H7 (cell line): ENCODE measurements around the gene PLGRKT. TPM values are rescaled to one million over a fixed set of nuclear protein-coding genes. Genes with fewer than 3 reads are reported as not detected.
"Not testable (repeated sequence)": the region's sequence is repeated elsewhere in the genome, so short reads cannot be mapped to it uniquely, and the experiment has no call there.

ENCODE experiments used
- DNase-seq: peaks from one replicate; pipeline ENCODE4 v3.0.0; 2012
- H3K27me3 ChIP-seq: 2 replicates; pipeline ENCODE4 v1.6.0; 2011; ENCODE audit warnings: mild to moderate bottlenecking, low read length; ENCODE audit not compliant: control insufficient read depth, insufficient read depth
- H3K36me3 ChIP-seq: replicated peaks from 2 replicates; pipeline ENCODE4 v1.5.1; 2011; ENCODE audit warnings: low read length; ENCODE audit not compliant: control insufficient read depth, insufficient read depth
- H3K4me3 ChIP-seq: 2 replicates; pipeline ENCODE4 v1.5.1; 2011; ENCODE audit warnings: low read depth, mild to moderate bottlenecking, control low read depth, low read length, moderate library complexity; ENCODE audit not compliant: insufficient read depth
- total RNA-seq: library from RNA; depleted of rRNA; stranded (reverse); fragments of >200 nt; shearing (Covaris generic); gene quantifications from 2 replicates; pipeline ENCODE4 v1.2.3, GENCODE V29; 2014

PLGRKT gene
- total RNA-seq, 1 experiment from 2014 or later: 28.2 TPM

DNA sequence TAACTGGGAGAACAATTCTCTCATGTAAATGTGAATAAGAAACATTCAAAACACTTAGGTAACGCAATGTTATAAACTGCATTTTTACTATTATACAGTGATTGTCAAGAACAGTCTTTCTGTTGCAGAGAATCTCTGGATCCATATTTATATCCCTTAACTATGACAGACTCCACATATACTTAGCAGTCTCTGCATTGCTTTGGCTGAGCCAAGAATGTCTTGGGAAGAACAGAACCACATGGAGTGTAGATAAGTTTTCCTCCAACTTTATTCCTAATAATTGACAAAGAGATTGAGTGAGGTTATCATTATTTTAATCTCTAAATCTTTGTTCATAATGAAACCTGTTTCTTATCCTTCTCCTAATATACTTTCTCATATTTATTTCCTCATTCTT lies 82.5 kb downstream of the PLGRKT start:
- Histone ChIP-seq H3K27me3 (no peaks in the 10 kb centered on the region), H3K4me3 (no peak overlapping the region)

DNA sequence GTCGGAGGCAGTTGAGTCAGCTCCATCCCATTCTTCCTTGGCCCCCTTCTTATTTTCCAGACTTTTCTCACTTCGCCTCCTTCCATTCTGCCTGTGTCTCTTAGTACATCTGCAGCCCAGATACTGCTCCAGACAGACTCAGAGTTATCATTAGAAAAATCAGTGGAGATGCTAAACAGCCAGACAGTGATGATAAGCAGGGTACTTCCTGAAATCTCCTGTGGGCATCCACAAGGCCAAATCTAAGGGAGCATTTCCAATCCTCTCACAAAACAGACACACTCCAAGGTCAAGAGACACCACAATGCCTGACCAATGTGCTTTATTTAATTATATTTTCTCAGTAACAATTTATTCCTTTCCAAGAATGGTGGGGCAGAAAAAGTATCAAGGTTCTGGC lies 83.5 kb downstream of the PLGRKT start:
- no peak overlapping the region for H3K4me3 ChIP-seq

More for the DNA sequence above, 82.5 kb downstream of the PLGRKT start:
- DNase-seq: no peak
- H3K36me3 ChIP-seq: no peaks in the 10 kb centered on the region

DNA sequence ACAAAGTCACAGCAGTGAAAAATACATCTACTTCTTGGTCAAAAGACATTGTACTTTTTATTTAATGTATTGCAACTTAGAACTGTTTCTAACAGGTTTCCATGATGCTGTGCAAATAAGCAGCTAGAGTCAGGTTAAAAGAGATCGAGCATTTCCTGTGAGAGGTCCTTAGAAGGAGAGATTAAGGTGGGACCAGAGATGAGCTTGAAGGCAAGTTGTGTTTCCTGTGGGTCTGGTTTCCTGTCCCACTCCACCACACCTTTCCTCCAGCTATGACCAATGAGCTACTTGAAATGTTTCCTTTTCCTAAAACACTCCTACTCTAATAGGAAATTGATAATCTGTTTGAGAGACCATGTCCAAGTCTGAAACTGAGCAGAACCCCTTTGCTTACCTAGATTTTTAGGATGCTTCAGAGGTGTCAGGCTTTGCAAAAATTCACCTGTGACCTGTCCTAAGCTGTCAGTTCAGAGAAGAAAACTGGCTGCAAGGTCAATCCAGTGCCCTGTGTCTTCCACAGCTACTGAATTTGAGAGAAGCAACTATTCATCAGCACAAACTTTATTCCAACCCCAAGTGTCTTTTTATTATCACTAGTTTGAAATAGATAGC lies 85.0 kb downstream of the PLGRKT start:
- DNase-seq: no peak
- Histone ChIP-seq H3K36me3 (no peaks in the 10 kb centered on the region), H3K4me3 (no peak overlapping the region), H3K27me3 (no peaks in the 10 kb centered on the region)

More for the DNA sequence above, 83.5 kb downstream of the PLGRKT start:
- Histone ChIP-seq H3K27me3 (no peaks in the 10 kb centered on the region), H3K36me3 (no peaks in the 10 kb centered on the region)
- DNase-seq: no peak

DNA sequence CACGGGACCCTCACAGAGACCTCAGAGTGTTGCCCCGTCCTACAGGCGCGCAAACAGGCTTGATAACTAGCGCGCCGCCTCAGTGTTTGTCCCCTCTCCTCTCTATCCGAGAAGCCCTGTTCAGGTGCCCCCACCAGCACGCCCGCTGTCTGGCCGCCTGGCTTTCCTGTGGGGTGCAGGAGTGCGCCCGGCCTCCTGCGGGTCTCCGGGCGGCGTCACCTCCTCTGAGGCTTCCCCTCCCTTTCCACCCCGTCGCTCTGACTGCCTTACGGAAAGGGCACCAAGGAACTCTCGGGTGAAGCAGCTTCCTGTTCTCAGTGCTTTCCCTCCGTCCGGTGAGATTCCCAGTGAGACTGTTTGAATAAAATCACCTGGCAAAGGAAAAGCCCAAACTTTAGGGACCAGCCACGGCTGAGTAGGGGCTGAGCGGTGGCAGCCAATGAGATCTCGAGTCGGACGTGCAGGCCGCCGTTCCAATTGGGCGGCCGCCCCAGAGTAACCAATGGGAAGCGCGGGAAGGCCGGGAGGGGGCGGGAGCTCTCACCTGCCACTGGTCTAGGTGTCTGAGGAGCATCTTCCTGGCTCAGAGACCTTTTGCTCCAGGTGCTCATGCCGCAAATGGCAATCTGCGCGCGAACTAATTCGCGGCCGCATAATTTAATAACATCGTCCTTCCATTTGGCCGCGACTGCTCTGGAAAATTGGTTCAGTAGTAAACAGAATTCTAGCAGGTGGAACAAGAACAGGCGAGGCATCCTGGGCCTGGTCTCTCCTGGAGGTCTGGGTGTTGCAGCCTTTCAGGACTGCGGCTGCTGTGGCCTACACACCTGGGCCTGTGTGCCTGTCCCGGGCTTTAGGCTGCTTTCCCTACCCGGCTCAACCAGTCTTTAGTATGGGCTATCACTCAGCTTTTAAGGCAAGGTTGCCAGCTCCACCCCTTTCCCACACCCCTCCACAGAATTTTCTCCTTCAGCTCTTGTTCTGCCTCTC lies 98.4 kb downstream of the PLGRKT start, which contains the start of gene RLN1:
Gene RLN1 (minus strand): TSS at position 885 of the 990 bp plus-strand sequence. CDS start 130 bp downstream, at position 755.
- not testable (repeated sequence) for H3K36me3 ChIP-seq, H3K27me3 ChIP-seq, H3K4me3 ChIP-seq
- DNase-seq: peak; percentile 13

DNA sequence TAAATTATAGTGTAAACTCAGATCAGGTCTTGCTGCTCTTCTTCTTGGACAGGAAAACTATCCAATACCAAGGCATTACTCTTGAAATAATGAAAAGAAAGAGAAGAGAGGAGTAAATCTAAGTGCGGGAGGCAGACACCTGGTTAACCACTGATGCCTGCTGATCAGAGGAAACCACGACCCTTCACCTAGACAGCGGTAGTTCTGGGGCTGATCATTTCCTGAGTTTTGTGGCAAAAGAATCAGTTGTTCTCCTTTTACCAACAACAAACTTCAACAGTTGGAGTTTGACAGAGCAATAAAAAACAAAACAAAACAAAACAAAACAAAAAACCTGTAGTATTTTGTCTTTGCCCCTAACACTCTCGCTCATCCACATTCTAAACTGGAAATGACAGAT lies 101.0 kb downstream of the PLGRKT start:
- H3K4me3 ChIP-seq: no peak overlapping the region
- no peaks in the 10 kb centered on the region for H3K36me3 ChIP-seq
- H3K27me3 ChIP-seq: no peaks in the 10 kb centered on the region; the same call in 1 of the 2 replicates
- DNase-seq: no peak

DNA sequence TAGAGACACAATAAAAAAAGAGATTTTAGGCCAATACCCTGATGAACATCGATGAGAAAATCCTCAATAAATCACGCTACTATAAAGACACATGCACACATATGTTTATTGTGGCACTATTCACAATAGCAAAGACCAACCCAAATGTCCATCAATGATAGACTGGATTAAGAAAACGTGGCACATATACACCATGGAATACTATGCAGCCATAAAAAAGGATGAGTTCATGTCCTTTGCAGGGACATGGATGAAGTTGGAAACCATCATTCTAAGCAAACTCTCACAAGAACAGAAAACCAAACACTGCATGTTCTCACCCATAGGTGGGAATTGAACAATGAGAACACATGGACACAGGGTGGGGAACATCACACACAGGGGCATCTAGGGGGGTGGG lies 106.4 kb downstream of the PLGRKT start:
- not testable (repeated sequence) for H3K36me3 ChIP-seq, DNase-seq, H3K27me3 ChIP-seq, H3K4me3 ChIP-seq

DNA sequence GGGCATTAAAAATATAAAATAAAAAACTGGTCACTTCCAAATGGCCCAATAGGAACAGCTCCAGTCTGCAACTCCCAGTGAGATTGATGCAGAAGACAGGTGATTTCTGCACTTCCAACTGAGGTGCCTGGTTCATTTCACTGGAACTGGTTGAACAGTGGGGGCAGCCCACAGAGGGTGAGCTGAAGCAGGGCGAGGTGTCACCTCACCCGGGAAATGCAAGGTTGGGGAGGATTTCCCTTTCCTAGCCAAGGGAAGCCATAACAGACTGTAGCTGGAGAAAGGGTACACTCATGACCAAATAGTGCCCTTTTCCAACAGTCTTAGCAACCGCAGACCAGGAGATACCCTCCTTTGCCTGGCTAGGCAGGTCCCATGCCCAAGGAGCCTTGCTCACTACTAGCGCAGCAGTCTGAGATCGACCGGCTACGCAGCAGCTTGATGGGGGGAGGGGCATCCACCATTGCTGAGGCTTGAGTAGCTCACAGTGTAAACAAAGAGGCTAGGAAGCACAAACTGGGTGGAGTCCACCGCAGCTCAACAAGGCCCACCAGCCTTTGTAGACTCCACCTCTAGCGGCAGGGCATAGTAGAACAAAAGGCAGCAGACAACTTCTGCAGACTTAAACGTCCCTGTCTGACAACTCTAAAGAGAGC lies 110.7 kb downstream of the PLGRKT start:
- Histone ChIP-seq H3K27me3 (no peaks in the 10 kb centered on the region), H3K36me3 (no peaks in the 10 kb centered on the region), H3K4me3 (no peak overlapping the region)
- DNase-seq: peak; percentile 45

DNA sequence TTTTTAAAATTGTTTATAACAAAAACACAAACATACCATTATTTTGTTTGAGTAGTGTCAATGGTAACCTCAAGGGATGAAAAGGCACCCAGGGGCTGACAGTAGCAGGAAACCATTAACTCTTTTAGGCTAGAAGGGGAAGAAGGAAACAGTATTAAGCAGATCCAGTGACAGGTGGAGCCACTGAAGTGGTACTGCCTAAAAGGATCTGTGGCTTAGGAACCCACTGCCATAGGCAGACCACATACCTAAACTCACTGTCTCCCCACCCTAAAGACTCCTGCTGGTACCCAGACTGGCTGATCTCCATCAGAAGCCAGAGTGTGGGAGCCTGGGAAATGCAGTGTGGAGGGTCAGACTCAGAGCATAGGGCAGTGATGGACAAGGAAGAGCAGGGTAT lies 111.5 kb downstream of the PLGRKT start:
- no peak for DNase-seq
- no peak overlapping the region for H3K4me3 ChIP-seq
- no peaks in the 10 kb centered on the region for H3K27me3 ChIP-seq
- H3K36me3 ChIP-seq: no peaks in the 10 kb centered on the region

DNA sequence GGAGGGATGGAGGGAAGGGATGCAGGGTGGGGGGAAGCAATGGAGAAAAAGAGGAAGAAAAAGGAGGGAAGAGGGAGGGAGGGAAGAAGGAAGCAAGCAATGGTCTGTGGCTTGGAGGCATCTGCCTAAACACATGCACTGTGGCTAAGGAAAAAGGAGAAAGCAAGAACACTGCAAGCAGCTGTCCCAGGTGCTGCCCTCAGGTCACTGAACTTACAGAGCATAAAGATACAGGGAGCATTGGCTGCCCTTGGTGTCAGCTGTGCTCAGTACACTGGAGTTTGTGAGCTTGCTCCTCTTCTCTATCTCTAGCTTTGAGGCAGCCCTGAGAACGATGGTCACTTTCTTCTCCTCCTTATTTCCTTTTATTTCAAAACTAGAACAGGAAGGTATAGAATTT lies 116.1 kb downstream of the PLGRKT start:
- H3K27me3 ChIP-seq, DNase-seq, H3K36me3 ChIP-seq, H3K4me3 ChIP-seq: not testable (repeated sequence)

DNA sequence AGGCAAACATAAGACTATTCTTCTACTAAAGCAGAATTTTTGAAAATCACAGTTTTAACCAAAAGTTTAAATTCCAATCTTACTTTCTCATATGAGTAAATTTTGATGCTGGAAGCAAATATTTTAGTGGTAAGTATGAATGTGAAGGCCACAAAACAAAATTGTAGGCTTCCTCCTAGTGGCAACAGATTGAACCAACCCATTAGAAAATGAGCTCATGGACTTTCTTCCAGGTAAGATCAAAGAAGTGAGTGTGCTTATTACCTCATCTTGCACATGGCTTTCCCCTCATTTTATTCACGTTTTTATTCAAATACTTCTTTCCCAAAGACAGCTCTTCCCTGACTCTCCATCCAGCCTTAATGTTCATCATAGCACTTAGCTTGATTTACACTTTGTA lies 116.7 kb downstream of the PLGRKT start:
- Histone ChIP-seq H3K36me3 (no peaks in the 10 kb centered on the region), H3K27me3 (no peaks in the 10 kb centered on the region), H3K4me3 (no peak overlapping the region)
- DNase-seq: no peak

DNA sequence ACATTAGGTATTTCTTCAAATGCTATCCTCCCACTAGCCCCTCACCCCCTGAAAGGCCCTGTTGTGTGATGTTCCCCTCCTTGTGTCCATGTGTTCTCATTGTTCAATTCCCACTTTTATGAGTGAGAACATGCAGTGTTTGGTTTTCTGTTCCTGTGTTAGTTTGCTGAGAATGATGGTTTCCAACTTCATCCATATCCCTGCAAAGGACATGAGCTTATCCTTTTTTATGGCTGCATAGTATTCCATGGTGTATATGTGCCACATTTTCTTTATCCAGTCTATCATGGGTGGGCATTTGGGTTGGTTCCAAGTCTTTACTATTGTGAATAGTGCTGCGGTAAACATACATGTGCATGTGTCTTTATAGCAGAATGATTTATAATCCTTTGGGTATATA lies 121.3 kb downstream of the PLGRKT start:
- H3K4me3 ChIP-seq, H3K27me3 ChIP-seq, H3K36me3 ChIP-seq, DNase-seq: not testable (repeated sequence)

DNA sequence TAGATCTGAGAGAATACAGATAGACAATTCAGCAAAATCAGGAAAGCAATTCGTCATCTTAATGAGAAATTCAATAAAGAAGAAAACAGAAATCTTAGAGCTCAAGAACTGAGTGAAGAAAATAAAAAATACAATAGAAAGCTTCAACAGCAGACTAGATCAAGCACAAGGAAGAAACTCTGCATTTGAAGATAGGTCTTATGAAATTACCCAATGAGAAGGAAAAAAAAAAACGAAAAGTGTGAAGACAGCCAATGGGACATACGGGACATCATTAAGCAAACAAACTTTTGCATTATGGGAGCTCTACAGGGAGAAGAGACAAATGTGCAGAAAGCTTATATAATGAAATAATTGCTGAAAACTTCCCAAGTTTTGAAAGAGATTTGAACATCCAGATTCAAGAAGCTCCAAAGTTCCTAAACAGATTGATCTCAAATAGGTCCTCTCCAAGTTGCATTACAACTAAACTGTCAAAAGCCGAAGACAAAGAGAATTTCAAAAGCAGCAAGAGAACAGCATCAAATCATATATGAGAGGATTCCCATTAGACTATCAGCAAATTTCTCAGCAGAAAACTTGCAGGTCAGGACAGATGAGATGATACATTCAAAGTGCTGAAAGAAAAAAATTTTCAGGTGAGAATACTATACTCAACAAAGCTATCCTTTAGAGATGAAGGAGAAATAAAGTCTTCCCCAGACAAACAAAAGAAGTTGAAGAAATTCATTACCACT lies 122.4 kb downstream of the PLGRKT start:
- H3K27me3 ChIP-seq: no peaks in the 10 kb centered on the region
- no peak overlapping the region for H3K4me3 ChIP-seq
- DNase-seq: no peak
- H3K36me3 ChIP-seq: no peaks in the 10 kb centered on the region

DNA sequence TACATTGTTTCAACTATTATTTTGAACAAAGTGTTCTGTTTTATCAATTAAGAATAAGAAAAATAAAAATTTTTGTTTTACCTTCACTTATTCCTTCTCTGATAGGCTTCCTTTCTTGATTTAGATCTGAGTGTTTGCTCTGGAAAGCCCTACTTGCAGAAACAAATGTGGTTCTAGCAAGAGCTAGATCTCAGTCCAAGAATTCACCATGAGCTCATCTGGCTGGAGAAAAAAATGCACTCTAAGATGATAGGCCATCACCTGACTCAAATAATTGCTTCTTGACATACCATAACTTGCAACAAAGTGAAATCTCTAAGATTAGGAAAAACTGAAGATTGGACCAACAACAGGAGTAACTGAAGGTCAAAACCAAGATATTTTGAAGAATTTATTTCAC lies 126.9 kb downstream of the PLGRKT start:
- DNase-seq: no peak
- no peaks in the 10 kb centered on the region for H3K27me3 ChIP-seq
- no peak overlapping the region for H3K4me3 ChIP-seq
- no peaks in the 10 kb centered on the region for H3K36me3 ChIP-seq
